HUES64 (cell line): ENCODE results near the gene ZMIZ2.
"Not testable (repeated sequence)": the region's sequence is repeated elsewhere in the genome, so short reads cannot be mapped to it uniquely, and the experiment has no call there.

Experiments used
- H3K27ac ChIP-seq: 2 replicates; pipeline ENCODE4 v1.7.0; 2013; ENCODE audit warnings: low read depth, low read length, inconsistent platforms
- H3K27me3 ChIP-seq: 2 replicates; pipeline ENCODE4 v1.6.1; 2013; ENCODE audit warnings: mild to moderate bottlenecking, low read length; ENCODE audit not compliant: insufficient read depth
- H3K36me3 ChIP-seq: 2 replicates; pipeline ENCODE4 v1.6.1; 2013; ENCODE audit warnings: mild to moderate bottlenecking, low read length; ENCODE audit not compliant: insufficient read depth
- H3K4me1 ChIP-seq: 2 replicates; pipeline ENCODE4 v1.6.1; 2013; ENCODE audit warnings: mild to moderate bottlenecking, low read length, moderate library complexity; ENCODE audit not compliant: insufficient read depth
- H3K4me3 ChIP-seq: 2 replicates; pipeline ENCODE4 v1.5.1; 2013; ENCODE audit warnings: mild to moderate bottlenecking, low read length, moderate library complexity
- H3K9ac ChIP-seq: 2 replicates; pipeline ENCODE4 v1.6.1; 2013; ENCODE audit warnings: mild to moderate bottlenecking, low read depth, low read length
- H3K9me3 ChIP-seq: 2 replicates; pipeline ENCODE4 v1.6.1; 2013; ENCODE audit warnings: low read depth, low read length; ENCODE audit not compliant: insufficient read depth
- WGBS: fragments of 150-250, 120-280 bp; methylation state at CpG from one replicate; pipeline ENCODE4 v1.1.7; 2013; ENCODE audit warnings: missing lambda C conversion rate; 5-methylcytosine and 5-hydroxymethylcytosine counted together

The ZMIZ2 gene

DNA sequence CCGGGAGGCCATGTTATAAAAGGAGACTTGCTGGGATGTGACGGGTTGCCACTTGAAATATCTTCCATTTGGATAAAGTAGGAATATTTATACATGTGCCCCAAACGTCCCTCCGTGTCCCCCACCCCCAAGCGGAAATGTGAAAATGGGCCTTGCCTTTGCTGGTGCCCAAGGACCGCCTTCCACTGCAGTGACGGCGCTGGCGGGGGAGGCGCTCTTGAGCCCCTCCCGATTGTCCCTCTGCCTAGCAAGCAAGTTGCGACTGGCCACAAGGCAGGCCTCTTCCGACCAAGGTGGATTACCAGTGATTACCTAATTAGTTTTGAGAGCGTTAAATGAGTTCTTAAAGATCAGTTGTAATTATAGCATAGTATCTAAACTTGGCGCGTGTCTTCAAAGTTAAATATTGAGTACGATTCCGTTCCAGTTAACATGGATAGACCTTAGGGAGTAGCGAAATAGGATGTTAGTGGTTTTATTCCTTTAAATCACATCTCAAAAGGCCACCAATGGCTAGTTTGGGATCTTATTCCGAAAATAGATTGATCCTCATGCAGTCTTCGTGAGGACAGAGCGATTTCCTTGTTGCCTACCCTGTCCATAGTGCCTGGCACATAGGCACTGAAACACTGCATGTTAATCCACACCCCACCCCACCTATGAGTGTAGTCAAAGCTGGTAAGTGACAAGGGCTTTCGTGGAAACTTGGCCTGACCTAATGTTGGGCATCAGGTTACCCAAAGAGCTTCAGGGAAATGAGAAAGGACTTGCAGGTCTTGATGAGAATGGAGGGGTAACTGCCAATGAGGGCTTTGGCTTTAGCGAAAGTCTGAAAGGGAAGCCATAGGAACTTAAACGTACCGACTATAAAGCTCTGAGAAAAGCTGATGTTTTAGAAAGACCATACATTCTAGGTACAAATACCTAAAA is 48.9 kb downstream of the ZMIZ2 start:
- WGBS, result 3% methylated on average over 26 of the region's 26 CpGs
- Histone ChIP-seq H3K9me3 (no peaks in the 10 kb centered on the region), H3K27me3 (no peaks in the 10 kb centered on the region), H3K4me1 (peaks cover 6% of the 10 kb centered on the region), H3K27ac (peak overlapping the region; percentile 94), H3K36me3 (peaks cover 50% of the 10 kb centered on the region), H3K4me3 (peak overlapping the region; percentile 94), H3K9ac (peak overlapping the region; percentile 100)

DNA sequence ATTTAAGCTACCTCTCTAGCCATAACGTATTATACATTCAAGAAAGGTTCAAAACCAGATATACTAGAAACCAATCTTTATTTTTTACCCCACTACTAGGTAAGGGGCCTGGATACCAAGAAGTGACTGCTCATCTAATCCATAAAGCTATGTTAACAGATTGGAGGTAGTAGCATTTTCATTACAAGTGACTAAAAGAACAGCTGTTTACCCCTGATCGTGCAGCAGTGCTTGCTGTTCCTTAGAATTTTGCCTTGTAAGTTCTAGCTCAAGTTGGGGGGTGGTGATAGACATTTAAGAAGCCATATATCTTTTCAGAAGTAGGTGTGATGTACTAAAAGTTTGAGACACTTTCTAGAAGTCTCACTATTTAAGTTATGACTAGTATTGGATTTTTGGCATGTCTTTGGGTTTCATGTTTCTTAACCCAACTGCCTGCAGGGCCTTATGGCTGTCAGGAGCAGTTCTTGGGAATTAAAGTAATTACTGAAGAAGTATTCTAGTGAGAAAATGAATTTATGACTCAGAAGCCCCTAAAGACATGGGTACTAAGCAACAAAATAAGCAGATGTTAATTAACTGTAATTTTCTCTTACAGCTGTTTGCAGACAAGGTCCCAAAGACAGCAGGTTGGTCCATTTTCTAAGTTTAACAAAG is 50.1 kb downstream of the ZMIZ2 start:
- Histone ChIP-seq H3K27me3 (no peaks in the 10 kb centered on the region), H3K4me3 (peak overlapping the region; percentile 94), H3K4me1 (peaks cover 6% of the 10 kb centered on the region), H3K36me3 (peaks cover 62% of the 10 kb centered on the region), H3K27ac (peak overlapping the region; percentile 53), H3K9me3 (no peaks in the 10 kb centered on the region), H3K9ac (peak overlapping the region; percentile 100)
- WGBS, result 74% methylated on average over 2 of the region's 2 CpGs

GRCh38 chr7:44799939-44800338 is 51.3 kb downstream of the ZMIZ2 start:
- H3K27me3 ChIP-seq, result no peaks in the 10 kb centered on the region
- 73% methylated on average over 4 of the region's 4 CpGs for WGBS
- peaks cover 66% of the 10 kb centered on the region for H3K36me3 ChIP-seq
- H3K4me1 ChIP-seq, result peaks cover 6% of the 10 kb centered on the region
- H3K4me3 ChIP-seq, result no peak overlapping the region
- H3K9ac ChIP-seq, result no peak overlapping the region
- no peak overlapping the region for H3K27ac ChIP-seq
- H3K9me3 ChIP-seq, result no peaks in the 10 kb centered on the region

DNA sequence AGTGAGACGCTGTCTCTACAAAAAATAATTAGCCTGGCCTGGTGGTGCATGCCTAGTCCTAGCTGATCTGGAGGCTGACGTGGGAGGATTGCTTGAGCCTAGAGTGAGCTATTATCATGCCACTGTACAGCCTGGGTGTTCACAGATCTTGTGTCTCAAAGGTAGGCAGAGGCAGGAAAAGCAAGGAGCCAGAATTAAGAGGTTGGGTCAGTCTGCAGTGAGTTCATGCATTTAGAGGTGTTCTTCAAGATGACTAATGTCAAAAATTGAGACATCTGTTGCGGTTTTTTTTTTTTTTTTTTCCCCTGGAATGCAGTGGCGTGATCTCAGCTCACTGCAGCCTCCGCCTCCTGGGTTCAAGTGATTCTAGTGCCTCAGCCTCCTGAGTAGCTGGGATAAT is 53.2 kb downstream of the ZMIZ2 start:
- Histone ChIP-seq H3K27me3 (no peaks in the 10 kb centered on the region), H3K4me3 (no peak overlapping the region), H3K36me3 (peaks cover 66% of the 10 kb centered on the region), H3K9ac (no peak overlapping the region), H3K4me1 (peaks cover 6% of the 10 kb centered on the region), H3K9me3 (no peaks in the 10 kb centered on the region), H3K27ac (no peak overlapping the region)
- WGBS, result 96% methylated on average over 5 of the region's 5 CpGs

DNA sequence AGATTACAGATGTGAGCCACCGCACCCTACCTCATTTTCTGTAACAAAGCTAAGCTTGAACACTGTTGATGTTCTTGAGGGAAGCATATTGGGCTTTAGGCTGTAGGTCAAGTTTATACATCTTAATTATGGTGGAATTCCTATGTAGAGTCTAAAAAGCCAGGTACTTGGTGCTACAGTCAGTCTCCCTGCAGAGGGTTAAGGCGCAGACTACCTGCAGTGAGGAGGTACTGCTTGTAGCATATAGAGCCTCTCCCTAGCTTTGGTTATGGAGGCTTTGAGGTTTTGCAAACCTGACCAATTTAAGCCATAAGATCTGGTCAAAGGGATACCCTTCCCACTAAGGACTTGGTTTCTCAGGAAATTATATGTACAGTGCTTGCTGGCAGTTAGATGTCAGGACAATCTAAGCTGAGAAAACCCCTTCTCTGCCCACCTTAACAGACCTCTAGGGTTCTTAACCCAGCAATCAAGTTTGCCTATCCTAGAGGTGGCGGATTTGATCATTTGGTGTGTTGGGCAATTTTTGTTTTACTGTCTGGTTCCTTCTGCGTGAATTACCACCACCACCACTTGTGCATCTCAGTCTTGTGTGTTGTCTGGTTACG is 53.9 kb downstream of the ZMIZ2 start:
- Histone ChIP-seq H3K36me3 (peaks cover 64% of the 10 kb centered on the region), H3K4me3 (no peak overlapping the region), H3K4me1 (peaks cover 6% of the 10 kb centered on the region), H3K9me3 (no peaks in the 10 kb centered on the region), H3K27me3 (no peaks in the 10 kb centered on the region), H3K9ac (no peak overlapping the region), H3K27ac (no peak overlapping the region; the same call in 1 of the 2 replicates)
- 94% methylated on average over 4 of the region's 5 CpGs for WGBS

DNA sequence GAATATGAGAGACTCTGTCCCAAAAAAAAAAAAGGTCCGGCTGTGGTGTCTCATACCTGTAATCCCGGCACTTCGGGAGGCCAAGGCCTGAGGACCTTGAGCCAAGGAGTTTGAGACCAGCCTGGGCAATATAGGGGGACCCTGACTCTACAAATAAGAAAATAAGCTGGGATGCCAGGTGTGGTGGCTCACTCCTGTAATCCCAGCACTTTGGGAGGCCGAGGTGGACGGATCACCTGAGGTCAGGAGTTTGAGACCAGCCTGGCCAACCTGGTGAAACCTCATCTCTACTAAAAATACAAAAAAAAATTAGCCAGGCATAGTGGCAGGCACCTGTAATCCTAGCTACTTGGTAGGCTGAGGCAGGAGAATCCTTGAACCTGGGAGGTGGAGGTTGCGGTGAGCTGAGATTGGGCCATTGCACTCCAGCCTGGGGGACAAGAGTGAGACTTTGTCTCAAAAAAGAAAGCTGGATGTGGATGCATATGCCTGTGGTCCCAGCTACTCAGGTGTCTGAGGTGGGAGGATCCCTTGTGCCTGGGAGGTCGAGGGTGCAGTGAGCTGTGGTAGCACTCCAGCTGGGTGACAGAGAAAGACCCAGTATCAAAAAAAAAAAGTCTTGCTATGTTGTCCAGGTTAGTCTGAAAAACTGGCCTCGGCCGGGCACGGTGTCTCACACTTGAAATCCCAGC is 55.3 kb downstream of the ZMIZ2 start:
- Histone ChIP-seq H3K36me3 (peaks cover 50% of the 10 kb centered on the region), H3K27ac (0 out of 2 replicates have a peak overlapping the region, but pooled peaks have one; percentile 18)
- not testable (repeated sequence) for H3K4me3 ChIP-seq, H3K9ac ChIP-seq, H3K4me1 ChIP-seq, H3K9me3 ChIP-seq, H3K27me3 ChIP-seq
- 92% methylated on average over 10 of the region's 10 CpGs for WGBS

GRCh38 chr7:44805950-44806349 is 57.3 kb downstream of the ZMIZ2 start:
- no peak overlapping the region for H3K4me3 ChIP-seq
- no peaks in the 10 kb centered on the region for H3K4me1 ChIP-seq
- H3K9ac ChIP-seq, result no peak overlapping the region
- H3K27ac ChIP-seq, result no peak overlapping the region
- peaks cover 32% of the 10 kb centered on the region for H3K36me3 ChIP-seq
- WGBS, result 91% methylated on average over 5 of the region's 5 CpGs
- H3K9me3 ChIP-seq, result no peaks in the 10 kb centered on the region
- no peaks in the 10 kb centered on the region for H3K27me3 ChIP-seq

DNA sequence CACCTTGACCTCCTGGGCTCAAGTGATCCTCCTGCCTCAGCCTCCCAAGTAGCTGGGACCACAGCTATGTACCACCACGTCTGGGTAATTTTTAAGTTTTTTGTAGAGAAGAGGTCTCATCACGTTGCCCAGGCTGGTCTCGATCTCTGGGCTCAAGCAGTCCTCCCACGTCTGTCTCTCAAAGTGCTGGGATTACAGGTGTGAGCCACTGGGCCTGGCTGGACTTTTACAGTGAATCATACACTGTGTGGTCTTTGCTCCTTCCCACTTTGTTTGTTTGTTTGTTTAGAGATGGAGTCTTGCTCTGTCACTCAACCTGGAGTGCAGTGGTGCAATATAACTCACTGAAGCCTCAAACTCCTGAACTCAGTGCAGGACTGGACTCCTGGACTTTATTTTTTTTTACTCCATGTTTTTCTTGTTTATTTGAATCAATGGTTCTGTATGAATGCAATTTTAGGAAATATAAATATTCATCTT is 60.3 kb downstream of the ZMIZ2 start:
- no peaks in the 10 kb centered on the region for H3K4me1 ChIP-seq
- WGBS, result 86% methylated on average over 4 of the region's 4 CpGs
- H3K4me3 ChIP-seq, result no peak overlapping the region
- H3K9ac ChIP-seq, result no peak overlapping the region
- H3K36me3 ChIP-seq, result 0 out of 2 replicates have a peak, but pooled peaks cover 4% of the 10 kb centered on the region
- H3K27ac ChIP-seq, result no peak overlapping the region
- no peaks in the 10 kb centered on the region for H3K9me3 ChIP-seq
- H3K27me3 ChIP-seq, result no peaks in the 10 kb centered on the region

DNA sequence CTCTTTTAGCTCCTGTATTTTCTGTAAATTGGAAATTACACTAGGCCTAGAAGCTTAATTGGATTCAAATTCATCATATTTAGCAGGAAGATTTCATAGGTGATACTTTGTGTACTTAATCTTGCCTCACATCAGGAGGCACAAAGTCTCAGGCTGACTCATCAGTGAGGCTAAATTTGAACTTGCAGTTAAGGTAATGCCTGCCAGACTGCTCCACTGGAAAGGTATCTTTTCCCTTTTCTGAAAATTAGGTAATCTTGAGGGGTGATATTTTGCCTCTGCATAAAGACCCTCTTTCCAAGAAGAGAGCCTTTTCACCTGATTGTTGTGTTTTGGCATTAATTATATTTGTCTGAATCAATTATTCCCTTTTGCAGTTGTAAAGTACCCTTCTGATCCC is 62.4 kb downstream of the ZMIZ2 start:
- no peak overlapping the region for H3K4me3 ChIP-seq
- H3K9ac ChIP-seq, result no peak overlapping the region
- no peak overlapping the region for H3K27ac ChIP-seq

DNA sequence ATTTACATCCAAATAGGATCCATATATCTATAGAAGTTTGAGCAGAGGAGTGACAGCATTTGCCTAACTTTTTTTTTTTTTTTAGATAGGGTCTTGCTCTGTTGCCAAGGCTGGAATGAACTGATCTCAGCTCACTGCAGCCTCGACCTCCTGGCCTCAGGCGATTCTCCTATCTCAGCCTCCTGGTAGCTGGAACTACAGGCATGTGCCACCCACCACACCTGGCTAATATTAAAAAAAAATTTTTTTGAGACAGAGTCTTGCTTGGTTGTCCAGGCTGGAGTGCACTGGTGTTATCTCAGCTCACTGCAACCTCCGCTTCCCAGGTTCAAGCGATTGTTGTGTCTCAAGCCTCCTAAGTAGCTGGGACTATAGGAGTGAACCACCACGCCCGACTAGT is 62.9 kb downstream of the ZMIZ2 start:
- no peaks in the 10 kb centered on the region for H3K27me3 ChIP-seq
- no peak overlapping the region for H3K9ac ChIP-seq
- no peaks in the 10 kb centered on the region for H3K4me1 ChIP-seq
- no peaks in the 10 kb centered on the region for H3K9me3 ChIP-seq
- 94% methylated on average over 6 of the region's 6 CpGs for WGBS
- H3K36me3 ChIP-seq, result no peaks in the 10 kb centered on the region
- H3K4me3 ChIP-seq, result no peak overlapping the region
- H3K27ac ChIP-seq, result no peak overlapping the region

More for the DNA sequence above, 62.4 kb downstream of the ZMIZ2 start:
- H3K27me3 ChIP-seq, result no peaks in the 10 kb centered on the region
- H3K36me3 ChIP-seq, result no peaks in the 10 kb centered on the region
- H3K9me3 ChIP-seq, result no peaks in the 10 kb centered on the region
- H3K4me1 ChIP-seq, result no peaks in the 10 kb centered on the region
